Panc1 (cell line): Measurements from ENCODE around the gene RAB23. TPM values are rescaled to one million over a fixed set of nuclear protein-coding genes. Genes with fewer than 3 reads are reported as not detected.
A peak's percentile ranks its signal among the peaks of the same experiment; 100 is the strongest.

ENCODE experiments used
- ATAC-seq: fragments of 200-7000 bp; cut with Tn5 transposase; 2 replicates; pipeline ENCODE4 v1.9.1; 2020; ENCODE audit warnings: mild to moderate bottlenecking, moderate library complexity
- BruUV-seq: library from RNA; stranded (reverse); fragments of 400-500 nt; replicated peaks from 2 replicates; lab custom pipeline; 2021; lab: Mats Ljungman, UMichigan
- CTCF ChIA-PET: fragments of 300-600 bp; sonication (Branson Sonifier 250); formaldehyde crosslinking; loops from one replicate; lab custom pipeline; 2022; ENCODE audit warnings: antibody characterized with exemption; lab: Charles Lee
- POLR2A ChIA-PET: fragments of 300-600 bp; sonication (Branson Sonifier 250); formaldehyde crosslinking; loops from one replicate; lab custom pipeline; 2022; ENCODE audit warnings: antibody characterized with exemption; lab: Charles Lee
- DNase-seq: peaks from one replicate; pipeline ENCODE4 v3.0.0-alpha.2; 2010; ENCODE audit warnings: low read depth, low spot score
- H3K27ac ChIP-seq: 2 replicates; pipeline ENCODE4 v1.5.1; 2011; ENCODE audit warnings: mild to moderate bottlenecking, low read length, inconsistent platforms
- H3K27me3 ChIP-seq: fragments of 200-500 bp; sonication (Bioruptor generic); 2 replicates; pipeline ENCODE4 v1.6.0; 2014; ENCODE audit warnings: low read length, inconsistent platforms; ENCODE audit not compliant: control insufficient read depth, insufficient read depth
- H3K36me3 ChIP-seq: fragments of 200-500 bp; sonication (Bioruptor generic); 2 replicates; pipeline ENCODE4 v1.5.1; 2014; ENCODE audit warnings: inconsistent platforms, mild to moderate bottlenecking, low read length, moderate library complexity; ENCODE audit not compliant: control insufficient read depth, insufficient read depth
- H3K4me1 ChIP-seq: 2 replicates; pipeline ENCODE4 v1.5.1; 2011; ENCODE audit warnings: inconsistent platforms, mild to moderate bottlenecking, low read length, moderate library complexity; ENCODE audit not compliant: control insufficient read depth, insufficient read depth
- H3K4me3 ChIP-seq, 2 experiments: 2 replicates each; pipeline ENCODE4 v1.5.1; 2011 to 2012; ENCODE audit warnings: low read depth in 2 of 2, low read length in 2 of 2, mild to moderate bottlenecking in 2 of 2, inconsistent platforms in 1 of 2, moderate library complexity in 1 of 2
- H3K9me3 ChIP-seq: fragments of 200-500 bp; sonication (Bioruptor generic); 2 replicates; pipeline ENCODE4 v1.5.1; 2014; ENCODE audit warnings: low read depth, mild to moderate bottlenecking, inconsistent platforms, low read length, moderate library complexity; ENCODE audit not compliant: control insufficient read depth, insufficient read depth
- POLR2AphosphoS5 ChIP-seq: IDR thresholded peaks from 2 replicates; pipeline ENCODE4 v1.6.1; 2012; ENCODE audit warnings: mild to moderate bottlenecking, low read depth, low read length, moderate library complexity
- SIN3A ChIP-seq: IDR thresholded peaks from 2 replicates; pipeline ENCODE4 v1.6.1; 2012; ENCODE audit warnings: low read depth, mild to moderate bottlenecking, low read length, moderate library complexity, borderline replicate concordance; ENCODE audit not compliant: insufficient read depth
- TCF7L2 ChIP-seq: IDR thresholded peaks from 2 replicates; pipeline ENCODE4 v1.6.1; 2011; ENCODE audit warnings: mild to moderate bottlenecking, low read depth, low read length, inconsistent platforms
- in situ Hi-C: cut with HindIII; loops from 2 replicates; pipeline ENCODE4 v1.10.0; 2016; ENCODE audit warnings: low sequenced_read_pairs, low pct_unique_long_range_greater_than_20kb
- intact Hi-C: fragments of 100-400 bp; cut with micrococcal nuclease; formaldehyde crosslinking; loops from one replicate; pipeline ENCODE4 v1.10.0; 2022; ENCODE audit not compliant: unreplicated experiment
- total RNA-seq: library from RNA; stranded (reverse); gene quantifications from one replicate; pipeline ENCODE4 v1.2.1, GENCODE V29; 2021; ENCODE audit not compliant: unreplicated experiment
- TF ChIP-seq, protein P1 (sequence below), 2 experiments: IDR thresholded peaks; 2 replicates each; pipeline ENCODE4 v1.6.1; 2011 to 2012; ENCODE audit warnings: low read depth in 2 of 2, control low read depth in 1 of 2, low read length in 1 of 2, mild to moderate bottlenecking in 1 of 2, moderate library complexity in 1 of 2; ENCODE audit not compliant: insufficient read depth in 1 of 2
- TF ChIP-seq, protein P2 (sequence below): fragments of 450-650 bp; IDR thresholded peaks from 2 replicates; pipeline ENCODE4 v1.5.1; 2017; ENCODE audit warnings: mild to moderate bottlenecking

The RAB23 gene
- total RNA-seq, 1 experiment from 2014 or later: 25.5 TPM

DNA sequence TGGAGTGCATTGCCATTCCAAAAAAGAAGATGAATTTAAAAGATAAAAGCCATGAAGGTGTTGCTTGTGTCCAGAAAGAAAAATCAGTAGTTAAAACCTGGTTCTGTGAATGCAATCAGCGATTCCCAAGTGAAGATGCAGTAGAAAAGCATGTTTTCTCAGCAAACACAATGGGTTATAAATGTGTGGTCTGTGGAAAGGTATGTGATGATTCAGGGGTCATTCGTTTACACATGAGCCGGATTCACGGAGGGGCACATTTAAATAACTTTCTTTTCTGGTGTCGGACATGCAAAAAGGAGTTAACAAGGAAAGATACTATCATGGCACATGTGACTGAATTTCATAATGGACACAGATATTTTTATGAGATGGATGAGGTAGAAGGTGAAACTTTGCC is 74.7 kb downstream of the RAB23 start:
- no peaks in the 10 kb centered on the region for H3K27me3 ChIP-seq
- no peak overlapping the region for H3K27ac ChIP-seq
- CTCF ChIA-PET: no interaction called here
- no peak overlapping the region for H3K4me3 ChIP-seq
- no peaks in the 10 kb centered on the region for H3K9me3 ChIP-seq
- peaks cover 4% of the 10 kb centered on the region; the same call in 1 of the 2 replicates for H3K36me3 ChIP-seq
- in situ Hi-C loops: no loop called here
- H3K4me1 ChIP-seq: no peaks in the 10 kb centered on the region
- no peak for DNase-seq
- POLR2A ChIA-PET: no interaction called here
- BruUV-seq: TSS peak; percentile 45
- no peak for ATAC-seq
- TF ChIP-seq POLR2AphosphoS5 (no peak), TCF7L2 (no peak), SIN3A (no peak)
- TF ChIP-seq, protein P1, sequence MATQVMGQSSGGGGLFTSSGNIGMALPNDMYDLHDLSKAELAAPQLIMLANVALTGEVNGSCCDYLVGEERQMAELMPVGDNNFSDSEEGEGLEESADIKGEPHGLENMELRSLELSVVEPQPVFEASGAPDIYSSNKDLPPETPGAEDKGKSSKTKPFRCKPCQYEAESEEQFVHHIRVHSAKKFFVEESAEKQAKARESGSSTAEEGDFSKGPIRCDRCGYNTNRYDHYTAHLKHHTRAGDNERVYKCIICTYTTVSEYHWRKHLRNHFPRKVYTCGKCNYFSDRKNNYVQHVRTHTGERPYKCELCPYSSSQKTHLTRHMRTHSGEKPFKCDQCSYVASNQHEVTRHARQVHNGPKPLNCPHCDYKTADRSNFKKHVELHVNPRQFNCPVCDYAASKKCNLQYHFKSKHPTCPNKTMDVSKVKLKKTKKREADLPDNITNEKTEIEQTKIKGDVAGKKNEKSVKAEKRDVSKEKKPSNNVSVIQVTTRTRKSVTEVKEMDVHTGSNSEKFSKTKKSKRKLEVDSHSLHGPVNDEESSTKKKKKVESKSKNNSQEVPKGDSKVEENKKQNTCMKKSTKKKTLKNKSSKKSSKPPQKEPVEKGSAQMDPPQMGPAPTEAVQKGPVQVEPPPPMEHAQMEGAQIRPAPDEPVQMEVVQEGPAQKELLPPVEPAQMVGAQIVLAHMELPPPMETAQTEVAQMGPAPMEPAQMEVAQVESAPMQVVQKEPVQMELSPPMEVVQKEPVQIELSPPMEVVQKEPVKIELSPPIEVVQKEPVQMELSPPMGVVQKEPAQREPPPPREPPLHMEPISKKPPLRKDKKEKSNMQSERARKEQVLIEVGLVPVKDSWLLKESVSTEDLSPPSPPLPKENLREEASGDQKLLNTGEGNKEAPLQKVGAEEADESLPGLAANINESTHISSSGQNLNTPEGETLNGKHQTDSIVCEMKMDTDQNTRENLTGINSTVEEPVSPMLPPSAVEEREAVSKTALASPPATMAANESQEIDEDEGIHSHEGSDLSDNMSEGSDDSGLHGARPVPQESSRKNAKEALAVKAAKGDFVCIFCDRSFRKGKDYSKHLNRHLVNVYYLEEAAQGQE (IDR thresholded peaks at IDR 0.05; ENCODE audit: insufficient read depth in 1 of 2, low read depth in 2 of 2, low read length in 1 of 2): no peak
- TF ChIP-seq, protein P2, sequence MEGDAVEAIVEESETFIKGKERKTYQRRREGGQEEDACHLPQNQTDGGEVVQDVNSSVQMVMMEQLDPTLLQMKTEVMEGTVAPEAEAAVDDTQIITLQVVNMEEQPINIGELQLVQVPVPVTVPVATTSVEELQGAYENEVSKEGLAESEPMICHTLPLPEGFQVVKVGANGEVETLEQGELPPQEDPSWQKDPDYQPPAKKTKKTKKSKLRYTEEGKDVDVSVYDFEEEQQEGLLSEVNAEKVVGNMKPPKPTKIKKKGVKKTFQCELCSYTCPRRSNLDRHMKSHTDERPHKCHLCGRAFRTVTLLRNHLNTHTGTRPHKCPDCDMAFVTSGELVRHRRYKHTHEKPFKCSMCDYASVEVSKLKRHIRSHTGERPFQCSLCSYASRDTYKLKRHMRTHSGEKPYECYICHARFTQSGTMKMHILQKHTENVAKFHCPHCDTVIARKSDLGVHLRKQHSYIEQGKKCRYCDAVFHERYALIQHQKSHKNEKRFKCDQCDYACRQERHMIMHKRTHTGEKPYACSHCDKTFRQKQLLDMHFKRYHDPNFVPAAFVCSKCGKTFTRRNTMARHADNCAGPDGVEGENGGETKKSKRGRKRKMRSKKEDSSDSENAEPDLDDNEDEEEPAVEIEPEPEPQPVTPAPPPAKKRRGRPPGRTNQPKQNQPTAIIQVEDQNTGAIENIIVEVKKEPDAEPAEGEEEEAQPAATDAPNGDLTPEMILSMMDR: no peak
- intact Hi-C loops: no loop called here

DNA sequence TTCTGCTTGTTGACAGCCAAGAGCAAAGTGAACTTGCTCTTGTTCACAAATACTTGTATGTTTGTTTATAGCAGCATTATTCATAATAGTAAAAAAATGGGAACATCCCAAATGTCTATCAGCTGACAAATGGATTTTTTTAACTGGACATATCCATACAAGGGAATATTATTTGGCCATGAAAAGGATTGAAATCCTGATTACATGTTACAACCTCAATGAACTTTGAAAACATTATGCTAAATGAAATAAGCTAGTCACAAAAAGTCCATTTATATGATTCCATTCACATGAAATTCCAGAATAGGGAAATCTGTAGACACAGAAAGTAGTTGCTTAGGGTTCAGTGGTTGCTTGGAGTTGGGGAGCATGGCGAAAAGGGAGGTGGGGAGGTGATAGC is 78.4 kb downstream of the RAB23 start:
- CTCF ChIA-PET: no interaction called here
- H3K4me1 ChIP-seq: no peaks in the 10 kb centered on the region
- H3K27me3 ChIP-seq: no peaks in the 10 kb centered on the region
- TF ChIP-seq POLR2AphosphoS5: no peak
- TF ChIP-seq SIN3A: no peak
- TF ChIP-seq TCF7L2: no peak
- TF ChIP-seq, protein P1 (IDR thresholded peaks at IDR 0.05; ENCODE audit: insufficient read depth in 1 of 2, low read depth in 2 of 2, low read length in 1 of 2): no peak
- TF ChIP-seq, protein P2: no peak
- no peak overlapping the region for H3K4me3 ChIP-seq
- DNase-seq: no peak
- H3K27ac ChIP-seq: no peak overlapping the region
- no TSS peak for BruUV-seq
- POLR2A ChIA-PET: no interaction called here
- H3K36me3 ChIP-seq: peaks cover 4% of the 10 kb centered on the region; the same call in 1 of the 2 replicates
- no peaks in the 10 kb centered on the region for H3K9me3 ChIP-seq
- in situ Hi-C loops: no loop called here
- ATAC-seq: no peak
- intact Hi-C loops: no loop called here
